ENCODE measurements around the gene TEX52. TPM values are rescaled to one million over a fixed set of nuclear protein-coding genes. Genes with fewer than 3 reads are reported as not detected.

Gene TEX52
- total RNA-seq, 2 donors from 2014 or later: 0.22 to 0.29 TPM

DNA sequence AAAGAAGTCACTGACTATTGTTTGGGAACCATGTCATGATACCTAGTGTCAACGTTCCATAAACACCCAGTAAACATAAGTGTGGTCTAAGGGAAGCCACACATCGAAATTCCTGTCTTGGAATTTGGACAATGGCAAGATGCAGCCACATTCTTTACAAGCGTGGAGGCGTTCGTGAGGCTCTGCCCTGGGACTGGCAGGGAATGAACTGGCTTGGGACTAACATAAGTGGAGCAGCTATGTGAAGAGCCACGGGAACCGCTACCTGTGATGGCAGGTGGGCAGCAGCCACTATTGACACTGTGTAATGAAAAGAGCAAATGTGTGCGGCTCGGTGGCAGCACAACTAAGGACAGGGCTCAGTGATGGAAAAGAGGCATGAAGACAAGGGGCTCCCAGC is 12.1 kb downstream of the TEX52 start:
- no peak overlapping the region for H3K9ac ChIP-seq (ENCODE audit: extremely low read depth, low read length, poor library complexity, severe bottlenecking)
- peaks cover 5% of the 10 kb centered on the region for H3K4me1 ChIP-seq (ENCODE audit: control insufficient read depth, insufficient read depth, low read length)
- no peaks in the 10 kb centered on the region for H3K9me3 Mint-ChIP-seq
- TF ChIP-seq, protein P1, sequence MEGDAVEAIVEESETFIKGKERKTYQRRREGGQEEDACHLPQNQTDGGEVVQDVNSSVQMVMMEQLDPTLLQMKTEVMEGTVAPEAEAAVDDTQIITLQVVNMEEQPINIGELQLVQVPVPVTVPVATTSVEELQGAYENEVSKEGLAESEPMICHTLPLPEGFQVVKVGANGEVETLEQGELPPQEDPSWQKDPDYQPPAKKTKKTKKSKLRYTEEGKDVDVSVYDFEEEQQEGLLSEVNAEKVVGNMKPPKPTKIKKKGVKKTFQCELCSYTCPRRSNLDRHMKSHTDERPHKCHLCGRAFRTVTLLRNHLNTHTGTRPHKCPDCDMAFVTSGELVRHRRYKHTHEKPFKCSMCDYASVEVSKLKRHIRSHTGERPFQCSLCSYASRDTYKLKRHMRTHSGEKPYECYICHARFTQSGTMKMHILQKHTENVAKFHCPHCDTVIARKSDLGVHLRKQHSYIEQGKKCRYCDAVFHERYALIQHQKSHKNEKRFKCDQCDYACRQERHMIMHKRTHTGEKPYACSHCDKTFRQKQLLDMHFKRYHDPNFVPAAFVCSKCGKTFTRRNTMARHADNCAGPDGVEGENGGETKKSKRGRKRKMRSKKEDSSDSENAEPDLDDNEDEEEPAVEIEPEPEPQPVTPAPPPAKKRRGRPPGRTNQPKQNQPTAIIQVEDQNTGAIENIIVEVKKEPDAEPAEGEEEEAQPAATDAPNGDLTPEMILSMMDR (conservative IDR thresholded peaks at IDR 0.05): no peak
- no peak overlapping the region for H3K4me3 Mint-ChIP-seq
- H3K27me3 ChIP-seq (ENCODE audit: control insufficient read depth, insufficient read depth, low read length, poor library complexity, severe bottlenecking): no peaks in the 10 kb centered on the region
- no peaks in the 10 kb centered on the region for H3K36me3 ChIP-seq (ENCODE audit: control insufficient read depth, insufficient read depth, low read length)
- no peak overlapping the region for H3K4me3 ChIP-seq (ENCODE audit: low read length)
- H3K27ac ChIP-seq (ENCODE audit: low read depth, low read length): no peak overlapping the region
- H3K27ac Mint-ChIP-seq: no peak overlapping the region
- H3K27me3 Mint-ChIP-seq (ENCODE audit: insufficient read depth): peaks cover 8% of the 10 kb centered on the region
- WGBS, 2 experiments (ENCODE audit: insufficient coverage in 1 of 2, insufficient read length in 1 of 2): 91 to 95% methylated on average over 8 to 9 of the region's 9 CpGs
- H3K9me3 ChIP-seq (ENCODE audit: control insufficient read depth, low read length): no peaks in the 10 kb centered on the region
- DNase-seq: no peak
- peaks cover 15% of the 10 kb centered on the region for H3K4me1 Mint-ChIP-seq
- peaks cover 7% of the 10 kb centered on the region for H3K36me3 Mint-ChIP-seq (ENCODE audit: low read depth)

DNA sequence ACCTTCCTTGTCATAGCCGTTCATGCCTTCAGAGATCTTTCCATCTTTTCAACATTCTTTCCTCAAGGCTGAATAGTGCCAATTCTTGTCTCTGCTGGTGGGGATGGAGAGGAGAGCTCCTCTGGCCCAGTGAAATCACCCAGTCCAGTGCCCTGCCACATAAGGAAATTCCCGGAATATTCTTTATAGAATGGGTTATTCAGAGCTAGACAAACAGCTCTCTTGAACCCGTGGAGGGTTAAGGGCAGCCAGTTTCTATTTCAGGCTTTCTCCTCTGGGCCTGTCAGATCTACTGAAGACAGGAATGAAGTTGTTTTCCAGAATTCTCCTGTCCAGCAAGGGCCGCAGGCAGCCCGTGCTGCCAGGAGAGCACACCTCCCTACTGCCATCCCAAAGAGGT is 13.9 kb downstream of the TEX52 start:
- TF ChIP-seq, protein P1 (conservative IDR thresholded peaks at IDR 0.05): no peak
- peaks cover 3% of the 10 kb centered on the region for H3K27me3 Mint-ChIP-seq (ENCODE audit: insufficient read depth)
- Histone ChIP-seq H3K36me3 (ENCODE audit: control insufficient read depth, insufficient read depth, low read length) (no peaks in the 10 kb centered on the region), H3K27ac (ENCODE audit: low read depth, low read length) (no peak overlapping the region), H3K9ac (ENCODE audit: extremely low read depth, low read length, poor library complexity, severe bottlenecking) (no peak overlapping the region), H3K4me1 (ENCODE audit: control insufficient read depth, insufficient read depth, low read length) (peaks cover 5% of the 10 kb centered on the region), H3K9me3 (ENCODE audit: control insufficient read depth, low read length) (no peaks in the 10 kb centered on the region), H3K27me3 (ENCODE audit: control insufficient read depth, insufficient read depth, low read length, poor library complexity, severe bottlenecking) (no peaks in the 10 kb centered on the region), H3K4me3 (ENCODE audit: low read length) (no peak overlapping the region)
- no peak for DNase-seq
- H3K9me3 Mint-ChIP-seq: no peaks in the 10 kb centered on the region
- no peak overlapping the region for H3K4me3 Mint-ChIP-seq
- peaks cover 14% of the 10 kb centered on the region for H3K36me3 Mint-ChIP-seq (ENCODE audit: low read depth)
- 86 to 100% methylated on average over 1 to 5 of the region's 5 CpGs for WGBS, 2 experiments (ENCODE audit: insufficient coverage in 1 of 2, insufficient read length in 1 of 2)
- peaks cover 15% of the 10 kb centered on the region for H3K4me1 Mint-ChIP-seq
- no peak overlapping the region for H3K27ac Mint-ChIP-seq

DNA sequence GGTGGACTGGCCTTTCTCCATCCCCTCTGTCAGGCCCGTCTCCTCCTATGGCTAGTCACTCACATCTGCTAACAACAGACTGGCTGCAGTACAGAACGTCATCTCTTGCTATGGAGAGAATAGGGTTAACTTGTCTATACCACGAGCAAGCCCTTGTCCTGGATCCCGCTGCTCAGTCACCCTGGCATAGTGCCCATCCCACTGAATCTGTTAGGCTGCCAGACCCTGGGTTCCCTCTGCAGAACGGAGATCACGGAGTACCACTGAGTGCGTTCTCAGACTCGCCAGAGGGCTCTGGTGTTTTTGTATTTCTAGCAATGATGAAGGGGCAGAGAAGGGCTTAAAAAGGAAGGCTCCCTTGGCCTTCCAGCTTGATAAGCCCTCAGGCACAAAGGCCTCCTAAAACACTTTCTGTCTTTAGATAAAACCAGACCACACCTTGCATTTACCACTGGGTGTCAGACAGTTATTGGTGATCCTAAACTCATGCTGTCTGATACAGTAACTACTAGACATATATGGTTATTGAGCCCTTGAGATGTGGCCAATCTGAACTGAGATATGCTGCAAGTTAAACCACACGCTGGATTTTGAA is 15.7 kb downstream of the TEX52 start:
- Histone ChIP-seq H3K4me3 (ENCODE audit: low read length) (no peak overlapping the region), H3K27me3 (ENCODE audit: control insufficient read depth, insufficient read depth, low read length, poor library complexity, severe bottlenecking) (no peaks in the 10 kb centered on the region), H3K4me1 (ENCODE audit: control insufficient read depth, insufficient read depth, low read length) (peaks cover 5% of the 10 kb centered on the region), H3K36me3 (ENCODE audit: control insufficient read depth, insufficient read depth, low read length) (no peaks in the 10 kb centered on the region), H3K9me3 (ENCODE audit: control insufficient read depth, low read length) (no peaks in the 10 kb centered on the region), H3K9ac (ENCODE audit: extremely low read depth, low read length, poor library complexity, severe bottlenecking) (no peak overlapping the region), H3K27ac (ENCODE audit: low read depth, low read length) (no peak overlapping the region)
- H3K27me3 Mint-ChIP-seq (ENCODE audit: insufficient read depth): peaks cover 3% of the 10 kb centered on the region
- H3K27ac Mint-ChIP-seq: no peak overlapping the region
- TF ChIP-seq, protein P1 (conservative IDR thresholded peaks at IDR 0.05): no peak
- no peak for DNase-seq
- H3K9me3 Mint-ChIP-seq: no peaks in the 10 kb centered on the region
- peaks cover 18% of the 10 kb centered on the region for H3K36me3 Mint-ChIP-seq (ENCODE audit: low read depth)
- no peak overlapping the region for H3K4me3 Mint-ChIP-seq
- peaks cover 10% of the 10 kb centered on the region for H3K4me1 Mint-ChIP-seq
- 84 to 89% methylated on average over 4 to 9 of the region's 9 CpGs for WGBS, 2 experiments (ENCODE audit: insufficient coverage in 1 of 2, insufficient read length in 1 of 2)

Data from endodermal cell (in vitro differentiated cells).